22Rv1 (cell line): ENCODE data around the gene FBXL4.

Source experiments
- H3K27ac ChIP-seq: fragments of 450-650 bp; 2 replicates; pipeline ENCODE4 v1.5.1; 2017
- ZFX ChIP-seq: fragments of 450-650 bp; IDR thresholded peaks from 2 replicates; pipeline ENCODE4 v1.6.1; 2017; ENCODE audit warnings: antibody characterized with exemption, borderline replicate concordance
- TF ChIP-seq, protein P1 (sequence below): fragments of 450-650 bp; IDR thresholded peaks from 2 replicates; pipeline ENCODE4 v1.5.1; 2017; ENCODE audit warnings: mild to moderate bottlenecking

The FBXL4 gene

DNA sequence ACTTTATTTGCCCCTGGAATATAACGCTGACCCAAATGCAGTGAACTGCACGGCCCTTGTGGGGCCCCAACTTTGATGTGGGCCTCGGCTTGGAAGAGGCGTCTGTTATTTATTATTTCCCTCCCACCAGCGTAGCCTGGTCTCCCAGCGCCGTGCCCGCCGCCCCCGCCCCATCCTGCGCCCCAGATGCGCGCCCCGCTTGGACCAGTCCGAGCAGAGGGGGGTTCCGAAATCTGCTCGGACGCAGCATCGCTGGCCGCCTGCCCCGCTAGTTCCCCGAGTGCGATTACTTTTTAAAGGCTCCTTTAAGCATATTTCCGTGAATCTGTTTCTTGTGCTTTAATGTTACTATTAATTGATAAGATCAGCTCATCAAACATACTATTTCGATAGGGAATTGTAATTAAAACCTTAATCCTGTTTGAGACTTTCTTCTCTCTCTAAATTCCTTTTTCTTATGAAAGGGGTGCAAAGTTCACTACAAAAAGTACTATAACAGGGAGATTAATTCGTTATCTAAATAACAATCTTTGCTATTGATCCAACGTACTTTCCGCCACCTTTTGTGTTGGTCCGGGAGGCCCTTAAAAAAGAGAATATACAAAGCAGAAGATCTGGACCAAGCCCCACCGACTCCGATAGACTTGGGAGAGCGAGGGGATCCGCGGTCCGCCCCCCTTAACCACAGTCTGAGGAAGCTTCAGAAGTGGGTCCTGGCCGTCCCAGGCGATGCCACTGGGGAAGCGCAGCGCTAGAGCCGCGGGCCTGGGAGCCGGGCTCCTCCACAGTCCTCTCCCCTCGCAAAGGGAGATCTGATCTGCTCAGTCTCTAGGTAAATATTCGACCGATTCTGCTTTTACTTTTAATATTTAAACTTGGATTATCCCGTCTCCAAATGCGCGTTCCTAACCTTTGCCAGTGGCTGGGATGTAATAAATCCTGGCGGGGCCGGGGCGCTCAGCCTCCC is 103.2 kb downstream of the FBXL4 start:
- TF ChIP-seq, protein P1, sequence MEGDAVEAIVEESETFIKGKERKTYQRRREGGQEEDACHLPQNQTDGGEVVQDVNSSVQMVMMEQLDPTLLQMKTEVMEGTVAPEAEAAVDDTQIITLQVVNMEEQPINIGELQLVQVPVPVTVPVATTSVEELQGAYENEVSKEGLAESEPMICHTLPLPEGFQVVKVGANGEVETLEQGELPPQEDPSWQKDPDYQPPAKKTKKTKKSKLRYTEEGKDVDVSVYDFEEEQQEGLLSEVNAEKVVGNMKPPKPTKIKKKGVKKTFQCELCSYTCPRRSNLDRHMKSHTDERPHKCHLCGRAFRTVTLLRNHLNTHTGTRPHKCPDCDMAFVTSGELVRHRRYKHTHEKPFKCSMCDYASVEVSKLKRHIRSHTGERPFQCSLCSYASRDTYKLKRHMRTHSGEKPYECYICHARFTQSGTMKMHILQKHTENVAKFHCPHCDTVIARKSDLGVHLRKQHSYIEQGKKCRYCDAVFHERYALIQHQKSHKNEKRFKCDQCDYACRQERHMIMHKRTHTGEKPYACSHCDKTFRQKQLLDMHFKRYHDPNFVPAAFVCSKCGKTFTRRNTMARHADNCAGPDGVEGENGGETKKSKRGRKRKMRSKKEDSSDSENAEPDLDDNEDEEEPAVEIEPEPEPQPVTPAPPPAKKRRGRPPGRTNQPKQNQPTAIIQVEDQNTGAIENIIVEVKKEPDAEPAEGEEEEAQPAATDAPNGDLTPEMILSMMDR = no peak
- TF ChIP-seq ZFX = no peak

DNA sequence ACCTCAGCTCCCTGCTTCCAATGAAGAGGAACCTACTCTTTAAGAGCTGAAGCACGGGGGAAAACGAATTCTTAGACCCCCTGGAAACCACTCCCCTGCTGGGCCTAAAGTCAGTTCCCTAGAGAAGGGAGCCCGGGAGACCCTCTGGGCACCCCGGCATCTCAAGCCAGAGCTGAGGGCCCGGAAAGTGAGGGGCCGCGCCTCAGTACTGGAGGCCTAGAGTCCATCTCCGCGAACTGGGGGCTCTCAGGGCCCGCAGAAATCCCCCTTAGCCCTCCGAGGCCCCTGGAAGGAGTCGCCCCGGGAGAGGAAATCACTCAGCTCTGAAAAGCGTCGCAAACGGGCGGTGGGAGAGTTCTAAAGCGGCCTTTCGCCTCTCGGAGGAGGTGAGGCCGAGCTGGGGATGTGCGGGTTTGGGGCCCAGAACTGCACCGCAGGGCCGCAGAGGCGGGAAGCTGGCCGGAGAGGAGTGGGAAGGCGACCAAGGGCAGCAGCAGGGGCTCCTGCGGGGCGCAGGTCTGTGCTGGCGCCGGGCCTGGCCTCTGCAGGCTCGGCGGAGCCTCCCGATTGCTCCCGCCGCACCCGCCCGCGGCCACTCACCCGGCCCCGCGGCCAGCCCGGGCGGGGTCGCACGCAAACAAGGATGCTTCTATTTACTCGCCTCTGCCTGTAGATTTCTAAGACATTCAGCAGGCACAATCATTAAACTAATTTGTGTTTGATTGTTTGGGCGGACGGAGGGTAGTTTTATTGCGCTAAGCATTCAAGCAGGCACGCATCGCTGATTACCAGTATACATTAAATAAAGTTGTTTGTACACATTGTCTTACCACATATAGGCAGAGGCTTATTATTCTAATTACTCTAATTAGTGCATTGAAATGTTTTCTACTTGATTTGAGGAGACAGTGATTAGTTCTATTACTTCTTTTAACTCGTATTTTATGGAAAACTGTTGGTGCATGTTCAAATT is 104.2 kb downstream of the FBXL4 start:
- H3K27ac ChIP-seq = no peak overlapping the region
- no peak for TF ChIP-seq ZFX
- TF ChIP-seq, protein P1 = no peak

More for the DNA sequence above, 103.2 kb downstream of the FBXL4 start:
- no peak overlapping the region for H3K27ac ChIP-seq

DNA sequence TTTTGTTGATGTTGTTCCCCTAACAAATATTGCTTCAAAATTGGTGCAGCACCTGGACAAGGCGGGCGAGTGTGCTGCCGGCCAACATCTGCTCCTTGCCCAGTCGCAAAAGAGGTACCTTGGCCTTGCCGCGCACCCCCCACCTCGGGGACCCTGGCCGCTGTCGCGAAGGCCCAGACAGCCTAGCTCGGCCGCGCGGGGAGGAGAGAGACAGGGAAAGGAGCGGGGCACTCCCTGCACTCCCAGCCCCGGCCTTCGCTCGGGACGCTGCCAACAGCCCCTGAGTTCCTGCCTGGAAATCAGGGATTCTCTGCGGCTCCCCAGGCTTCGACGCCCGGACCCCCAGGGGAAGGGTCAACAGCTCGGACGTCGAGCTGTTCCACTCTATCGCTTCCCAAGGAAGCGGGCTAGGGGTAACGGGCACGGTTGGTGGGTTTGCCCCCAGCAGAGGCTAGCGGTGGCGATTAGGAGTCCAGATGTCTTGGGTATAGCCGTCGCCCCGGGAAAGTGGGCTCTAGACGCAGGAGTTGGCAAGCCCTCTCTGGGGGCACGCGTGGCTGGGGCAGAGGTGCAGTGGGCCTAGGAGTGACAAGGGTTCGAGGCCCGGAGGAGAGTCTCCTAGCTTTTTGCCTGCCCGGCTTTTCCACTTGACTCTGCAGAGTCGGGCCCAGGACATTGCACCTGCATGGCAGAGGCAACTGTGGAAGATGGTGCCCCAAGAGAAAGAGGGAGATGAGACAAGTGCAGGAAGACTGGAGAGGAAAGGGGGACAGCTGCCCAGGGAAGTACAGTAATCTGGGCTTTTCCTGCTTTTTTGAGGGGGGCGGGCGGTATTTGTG is 105.2 kb downstream of the FBXL4 start:
- H3K27ac ChIP-seq = no peak overlapping the region
- no peak for TF ChIP-seq ZFX
- TF ChIP-seq, protein P1 = no peak

DNA sequence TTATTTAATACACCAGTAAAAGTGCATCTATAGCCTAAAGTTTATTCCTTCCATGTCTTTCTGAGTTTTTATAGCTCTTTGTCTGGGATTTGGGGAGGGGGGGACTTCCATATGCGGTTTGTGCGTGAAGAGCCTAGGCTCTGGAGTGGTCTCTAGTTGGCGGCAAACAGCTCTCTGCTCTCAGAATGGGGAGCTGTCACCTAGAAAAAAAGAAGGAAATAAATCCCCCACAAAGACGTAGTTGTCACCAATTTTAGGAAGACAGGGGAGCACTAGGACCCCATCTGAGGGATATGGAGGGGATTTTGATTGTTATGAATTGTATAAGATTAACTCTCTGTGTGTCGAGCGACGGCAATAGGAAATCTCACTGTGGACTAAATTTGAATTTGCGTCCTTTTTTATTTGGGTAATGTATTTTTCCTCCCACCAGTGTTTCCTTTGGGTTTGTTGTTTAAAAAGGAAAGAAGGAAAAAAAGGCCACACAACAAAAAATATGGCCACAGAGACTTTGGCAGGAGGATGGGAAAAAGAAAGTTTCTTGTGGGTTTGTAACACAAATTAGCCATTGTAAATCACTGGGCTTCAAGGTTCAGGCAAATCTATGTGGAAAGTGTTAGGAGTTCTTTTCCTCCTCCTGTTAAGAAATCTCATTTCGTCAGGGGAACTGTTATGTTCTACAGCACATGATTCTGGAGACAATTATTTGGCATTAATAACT is 106.0 kb downstream of the FBXL4 start:
- no peak for TF ChIP-seq ZFX
- TF ChIP-seq, protein P1 = no peak

DNA sequence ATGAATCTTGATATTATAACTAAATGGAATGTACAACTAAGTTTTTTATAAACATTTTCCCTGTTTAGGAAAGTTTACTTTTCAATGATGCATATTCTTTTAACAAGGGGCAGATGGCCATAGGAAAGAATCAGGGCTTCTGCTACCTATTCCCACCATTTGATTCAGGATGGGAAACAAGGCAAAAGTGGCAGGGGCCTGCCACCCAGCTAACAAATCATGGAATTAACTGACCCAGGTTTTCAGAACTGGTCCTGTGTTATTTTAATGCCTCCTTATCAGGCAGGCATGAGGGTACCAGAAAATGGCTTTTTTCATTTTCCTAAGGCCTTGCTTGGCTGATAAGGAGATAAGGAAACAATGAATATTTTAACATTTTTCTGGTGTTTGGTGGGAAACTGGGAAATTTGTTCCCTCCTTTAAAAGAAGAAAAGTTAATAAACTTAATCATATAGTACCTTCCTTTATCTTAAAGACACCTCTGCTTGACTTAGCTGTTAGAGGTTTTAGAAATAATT is 106.7 kb downstream of the FBXL4 start:
- H3K27ac ChIP-seq = no peak overlapping the region
- TF ChIP-seq, protein P1 = no peak
- no peak for TF ChIP-seq ZFX

More for the DNA sequence above, 106.0 kb downstream of the FBXL4 start:
- no peak overlapping the region for H3K27ac ChIP-seq

DNA sequence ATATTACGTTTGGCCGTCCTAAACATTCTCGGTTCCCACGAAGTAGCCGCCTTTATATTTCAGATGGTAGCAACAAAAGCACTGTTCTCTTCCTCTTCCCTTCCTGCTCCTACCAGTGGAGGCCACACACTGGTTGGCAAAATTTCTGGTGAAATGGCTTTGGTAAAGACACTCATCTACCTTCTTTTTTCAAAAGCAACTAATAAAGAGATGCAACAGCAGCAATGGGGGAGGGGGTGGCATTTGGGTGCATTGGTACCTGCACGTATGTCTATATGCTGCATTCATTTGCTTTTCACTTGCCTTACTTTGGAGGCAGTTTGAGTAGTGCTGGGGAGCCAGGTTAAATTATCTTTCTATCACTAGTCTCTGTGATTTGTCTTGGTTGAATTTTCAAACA is 107.4 kb downstream of the FBXL4 start:
- TF ChIP-seq, protein P1 = no peak
- TF ChIP-seq ZFX = no peak

More for the DNA sequence above, 107.4 kb downstream of the FBXL4 start:
- H3K27ac ChIP-seq = no peak overlapping the region
